Gastroesophageal sphincter (tissue), 4 donors: ENCODE data around the gene RINL. TPM values are rescaled to one million over a fixed set of nuclear protein-coding genes. Genes with fewer than 3 reads are reported as not detected.
"Not testable (repeated sequence)": the region's sequence is repeated elsewhere in the genome, so short reads cannot be mapped to it uniquely, and the experiment has no call there.

Source experiments
- ATAC-seq: fragments of 150-250 bp; one replicate; pipeline ENCODE4 v1.9.1; 2016; ENCODE audit warnings: mild to moderate bottlenecking, moderate library complexity
- H3K27ac ChIP-seq, 4 donors: fragments of 200-600 bp; sonication (generic) in 3 of 4; 1 replicate in 3 of 4; 2 replicates in 1 of 4; pipeline ENCODE4 v1.5.1; 2016 to 2019
- H3K27me3 ChIP-seq: fragments of 200-600 bp; sonication (generic); one replicate; pipeline ENCODE4 v1.5.1; 2019
- H3K36me3 ChIP-seq, 2 donors: fragments of 200-600 bp; sonication (generic); one replicate each; pipeline ENCODE4 v1.5.1; 2019; ENCODE audit warnings: control low read depth in 1 of 2
- H3K4me1 ChIP-seq, 3 donors: fragments of 200-600 bp; sonication (generic); 1 replicate in 2 of 3; 2 replicates in 1 of 3; pipeline ENCODE4 v1.5.1; 2016 to 2019; ENCODE audit warnings: control low read depth in 2 of 3
- H3K4me3 ChIP-seq, 2 donors: fragments of 200-600 bp; sonication (generic); one replicate each; pipeline ENCODE4 v1.5.1; 2019; ENCODE audit warnings: mild to moderate bottlenecking in 1 of 2, moderate library complexity in 1 of 2
- H3K9me3 ChIP-seq, 3 donors: fragments of 200-600 bp; sonication (generic); one replicate each; pipeline ENCODE4 v1.5.1; 2017 to 2019; ENCODE audit warnings: control low read depth in 2 of 3
- EP300 ChIP-seq: sonication (generic); formaldehyde crosslinking; IDR thresholded peaks from one replicate; pipeline ENCODE4 v1.6.1; 2017; ENCODE audit warnings: antibody characterized with exemption, mild to moderate bottlenecking
- POLR2A ChIP-seq, 2 donors: fragments of 450-650 bp; IDR thresholded peaks; one replicate each; pipeline ENCODE4 v1.6.1; 2017; ENCODE audit warnings: antibody characterized with exemption in 2 of 2, mild to moderate bottlenecking in 2 of 2, moderate library complexity in 1 of 2
- POLR2AphosphoS5 ChIP-seq: sonication (generic); formaldehyde crosslinking; IDR thresholded peaks from one replicate; pipeline ENCODE4 v1.6.1; 2017; ENCODE audit warnings: antibody characterized with exemption
- WGBS, 2 donors: methylation state at CpG; one replicate each; pipeline ENCODE4 v1.1.5; 2018; ENCODE audit warnings: low coverage in 1 of 2; 5-methylcytosine and 5-hydroxymethylcytosine counted together
- total RNA-seq, 4 donors: library from RNA; depleted of rRNA; stranded (reverse); fragments of >200 nt; gene quantifications; one replicate each; pipeline ENCODE4 v1.1.0, GENCODE V29; 2016
- TF ChIP-seq, protein P1 (sequence below), 4 experiments: fragments of 200-600 bp in 2 of 4; fragments of 450-650 bp in 2 of 4; sonication (generic) in 1 of 4; IDR thresholded peaks; one replicate each; pipeline ENCODE4 v1.5.1; 2017 to 2019; ENCODE audit warnings: antibody characterized with exemption in 4 of 4, mild to moderate bottlenecking in 2 of 4, moderate library complexity in 2 of 4

RINL gene
- total RNA-seq, 4 donors from 2014 or later = 1.2 to 8.2 (median 4.1) TPM

DNA sequence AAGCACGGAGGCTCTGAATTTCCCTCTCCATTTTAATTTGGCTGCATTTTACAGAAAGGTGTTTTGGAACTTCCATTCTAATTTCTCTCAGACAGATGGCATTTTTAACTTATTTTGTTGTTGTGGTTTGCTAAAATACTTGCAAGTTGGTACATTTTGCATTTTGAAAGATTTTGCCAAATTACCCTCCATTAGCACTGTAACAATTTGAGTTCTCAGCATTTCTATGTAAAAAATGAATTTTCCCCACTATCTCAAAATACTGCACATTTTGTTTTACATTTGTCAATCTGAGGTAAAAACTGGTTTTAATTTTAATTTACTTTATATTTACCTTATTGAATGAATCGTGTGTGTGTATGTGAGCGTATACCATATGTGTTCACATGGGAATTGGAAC, 21.3 kb downstream of the RINL start:
- H3K36me3 ChIP-seq = no peaks in the 10 kb centered on the region
- TF ChIP-seq POLR2AphosphoS5 (no peak), EP300 (no peak), POLR2A (IDR thresholded peaks at IDR 0.05) (no peak)
- TF ChIP-seq, protein P1, sequence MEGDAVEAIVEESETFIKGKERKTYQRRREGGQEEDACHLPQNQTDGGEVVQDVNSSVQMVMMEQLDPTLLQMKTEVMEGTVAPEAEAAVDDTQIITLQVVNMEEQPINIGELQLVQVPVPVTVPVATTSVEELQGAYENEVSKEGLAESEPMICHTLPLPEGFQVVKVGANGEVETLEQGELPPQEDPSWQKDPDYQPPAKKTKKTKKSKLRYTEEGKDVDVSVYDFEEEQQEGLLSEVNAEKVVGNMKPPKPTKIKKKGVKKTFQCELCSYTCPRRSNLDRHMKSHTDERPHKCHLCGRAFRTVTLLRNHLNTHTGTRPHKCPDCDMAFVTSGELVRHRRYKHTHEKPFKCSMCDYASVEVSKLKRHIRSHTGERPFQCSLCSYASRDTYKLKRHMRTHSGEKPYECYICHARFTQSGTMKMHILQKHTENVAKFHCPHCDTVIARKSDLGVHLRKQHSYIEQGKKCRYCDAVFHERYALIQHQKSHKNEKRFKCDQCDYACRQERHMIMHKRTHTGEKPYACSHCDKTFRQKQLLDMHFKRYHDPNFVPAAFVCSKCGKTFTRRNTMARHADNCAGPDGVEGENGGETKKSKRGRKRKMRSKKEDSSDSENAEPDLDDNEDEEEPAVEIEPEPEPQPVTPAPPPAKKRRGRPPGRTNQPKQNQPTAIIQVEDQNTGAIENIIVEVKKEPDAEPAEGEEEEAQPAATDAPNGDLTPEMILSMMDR (IDR thresholded peaks at IDR 0.05) = no peak
- H3K9me3 ChIP-seq = no peaks in the 10 kb centered on the region
- ATAC-seq = no peak
- WGBS, 2 donors = 86 to 93% methylated on average over 3 of the region's 3 CpGs
- H3K4me3 ChIP-seq = no peak overlapping the region
- H3K27me3 ChIP-seq = no peaks in the 10 kb centered on the region
- peaks cover 0 to 13% (median 5%) of the 10 kb centered on the region in 3 donors for H3K4me1 ChIP-seq
- H3K27ac ChIP-seq = no peak overlapping the region

DNA sequence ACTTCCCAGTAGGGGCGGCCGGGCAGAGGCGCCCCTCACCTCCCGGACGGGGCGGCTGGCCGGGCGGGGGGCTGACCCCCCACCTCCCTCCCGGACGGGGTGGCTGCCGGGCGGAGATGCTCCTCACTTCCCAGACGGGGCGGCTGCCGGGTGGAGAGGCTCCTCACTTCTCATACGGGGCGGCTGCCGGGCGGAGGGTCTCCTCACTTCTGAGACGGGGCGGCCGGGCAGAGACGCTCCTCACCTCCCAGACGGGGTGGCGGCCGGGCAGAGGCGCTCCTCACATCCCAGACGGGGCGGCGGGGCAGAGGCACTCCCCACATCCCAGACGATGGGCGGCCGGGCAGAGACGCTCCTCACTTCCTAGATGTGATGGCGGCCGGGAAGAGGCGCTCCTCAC, 22.3 kb downstream of the RINL start:
- H3K9me3 ChIP-seq, H3K36me3 ChIP-seq, ATAC-seq, H3K27ac ChIP-seq, H3K4me3 ChIP-seq, H3K27me3 ChIP-seq: not testable (repeated sequence)
- H3K4me1 ChIP-seq = peaks cover 0 to 20% (median 5%) of the 10 kb centered on the region in 3 donors
- no CpG with 5 or more reads among the region's 37 CpGs for WGBS, 2 donors

DNA sequence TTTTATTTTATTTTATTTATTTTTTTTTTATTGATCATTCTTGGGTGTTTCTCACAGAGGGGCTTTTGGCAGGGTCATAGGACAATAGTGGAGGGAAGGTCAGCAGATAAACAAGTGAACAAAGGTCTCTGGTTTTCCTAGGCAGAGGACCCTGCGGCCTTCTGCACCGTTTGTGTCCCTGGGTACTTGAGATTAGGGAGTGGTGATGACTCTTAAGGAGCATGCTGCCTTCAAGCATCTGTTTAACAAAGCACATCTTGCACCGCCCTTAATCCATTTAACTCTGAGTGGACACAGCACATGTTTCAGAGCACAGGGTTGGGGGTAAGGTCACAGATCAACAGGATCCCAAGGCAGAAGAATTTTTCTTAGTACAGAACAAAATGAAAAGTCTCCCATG, 23.1 kb downstream of the RINL start:
- H3K9me3 ChIP-seq, H3K27me3 ChIP-seq, ATAC-seq, H3K36me3 ChIP-seq, H3K4me3 ChIP-seq, H3K27ac ChIP-seq: not testable (repeated sequence)
- H3K4me1 ChIP-seq = peaks cover 0 to 20% (median 5%) of the 10 kb centered on the region in 3 donors
- 100% methylated on average over 1 of the region's 3 CpGs; no CpG with 5 or more reads in 1 of the 2 donors for WGBS, 2 donors

DNA sequence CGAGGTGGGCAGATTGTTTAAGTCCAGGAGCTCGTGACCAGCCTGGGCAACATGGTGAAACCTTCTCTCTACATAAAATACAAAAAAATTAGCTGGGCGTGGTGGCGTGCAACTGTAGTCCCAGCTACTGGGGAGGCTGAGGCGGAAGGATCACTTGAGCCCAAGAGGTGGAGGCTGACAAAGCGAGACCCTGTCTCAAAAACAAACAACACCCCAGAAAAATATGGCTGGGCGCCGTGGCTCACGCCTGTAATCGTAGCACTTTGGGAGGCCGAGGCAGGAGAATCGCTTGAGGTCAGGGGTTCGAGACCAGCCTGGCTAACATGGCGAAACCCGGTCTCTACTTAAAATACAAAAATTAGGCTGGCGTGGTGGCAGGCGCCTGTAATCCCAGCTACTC, 24.9 kb downstream of the RINL start:
- TF ChIP-seq POLR2A (IDR thresholded peaks at IDR 0.05) = no peak
- TF ChIP-seq, protein P1 (IDR thresholded peaks at IDR 0.05) = no peak
- no peak for TF ChIP-seq POLR2AphosphoS5
- TF ChIP-seq EP300 = no peak
- no peaks in the 10 kb centered on the region for H3K27me3 ChIP-seq
- peak overlapping the region in 1 of 2 donors; percentile 87 for H3K4me3 ChIP-seq
- H3K36me3 ChIP-seq = no peaks in the 10 kb centered on the region
- H3K9me3 ChIP-seq = no peaks in the 10 kb centered on the region
- ATAC-seq = no peak
- 88 to 100% methylated on average over 4 to 12 of the region's 17 CpGs for WGBS, 2 donors
- H3K4me1 ChIP-seq = peaks cover 0 to 28% (median 10%) of the 10 kb centered on the region in 3 donors
- peak overlapping the region in 3 of 4 donors; percentile 99 to 100 (median 100) for H3K27ac ChIP-seq

DNA sequence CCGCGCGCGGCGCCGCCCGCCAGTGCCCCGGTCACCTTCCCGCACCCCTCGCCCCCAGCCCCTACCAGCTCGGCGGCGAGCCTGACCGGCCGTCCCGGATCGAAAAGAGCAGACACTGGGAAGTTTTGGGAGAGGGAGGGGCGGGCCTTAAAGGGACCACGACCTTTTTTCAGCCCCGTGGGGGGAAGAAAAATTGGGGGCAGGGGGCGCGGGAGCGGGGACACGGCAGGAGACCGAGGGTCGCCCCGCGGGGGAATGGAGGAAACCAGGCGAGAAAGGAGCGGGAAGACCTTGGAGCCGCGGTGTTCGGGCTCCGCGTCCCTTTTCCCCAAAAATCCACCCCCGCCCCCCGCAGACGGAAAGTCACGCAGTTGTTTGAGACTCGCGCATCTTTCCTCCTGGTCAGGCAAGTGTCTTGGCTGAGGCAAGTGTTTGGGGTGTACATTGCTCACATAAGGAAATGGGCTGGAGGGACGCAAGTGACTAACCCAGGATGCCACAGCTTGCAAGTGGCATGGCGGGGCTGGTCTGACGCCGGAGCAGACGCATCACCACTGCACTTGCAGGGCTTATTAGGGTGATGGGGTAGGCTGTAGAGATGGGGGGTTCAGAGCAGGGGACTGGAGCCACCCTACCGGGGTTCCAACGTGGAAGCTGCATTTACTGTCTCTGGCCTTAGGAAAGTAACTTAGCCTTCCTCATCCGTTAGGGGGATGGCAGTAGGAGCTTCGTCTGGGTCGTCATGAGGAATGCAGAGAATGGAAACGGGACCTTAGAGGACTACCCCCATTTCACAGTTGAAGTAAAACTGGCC, 25.6 kb downstream of the RINL start:
- no peaks in the 10 kb centered on the region for H3K27me3 ChIP-seq
- no peaks in the 10 kb centered on the region for H3K9me3 ChIP-seq
- peaks cover 0 to 36% (median 18%) of the 10 kb centered on the region in 3 donors for H3K4me1 ChIP-seq
- peak overlapping the region; percentile 98 to 100 (median 100) for H3K27ac ChIP-seq
- 1% methylated on average over 23 of the region's 52 CpGs; no CpG with 5 or more reads in 1 of the 2 donors for WGBS, 2 donors
- peaks cover 0 to 6% of the 10 kb centered on the region in 2 donors for H3K36me3 ChIP-seq
- peak overlapping the region; percentile 87 to 89 for H3K4me3 ChIP-seq
- TF ChIP-seq POLR2AphosphoS5 (peak; percentile 17), EP300 (no peak), POLR2A (IDR thresholded peaks at IDR 0.05) (peak; percentile 12 to 15)
- TF ChIP-seq, protein P1 (IDR thresholded peaks at IDR 0.05) = no peak
- no peak for ATAC-seq
